IPS-11a (cell line): ENCODE data around the gene ENTR1.

ENCODE experiments used
- H3K4me3 ChIP-seq: one replicate; pipeline ENCODE4 v1.5.1; 2013; ENCODE audit warnings: low read depth, low read length, control low read depth

ENTR1 gene, protein sequence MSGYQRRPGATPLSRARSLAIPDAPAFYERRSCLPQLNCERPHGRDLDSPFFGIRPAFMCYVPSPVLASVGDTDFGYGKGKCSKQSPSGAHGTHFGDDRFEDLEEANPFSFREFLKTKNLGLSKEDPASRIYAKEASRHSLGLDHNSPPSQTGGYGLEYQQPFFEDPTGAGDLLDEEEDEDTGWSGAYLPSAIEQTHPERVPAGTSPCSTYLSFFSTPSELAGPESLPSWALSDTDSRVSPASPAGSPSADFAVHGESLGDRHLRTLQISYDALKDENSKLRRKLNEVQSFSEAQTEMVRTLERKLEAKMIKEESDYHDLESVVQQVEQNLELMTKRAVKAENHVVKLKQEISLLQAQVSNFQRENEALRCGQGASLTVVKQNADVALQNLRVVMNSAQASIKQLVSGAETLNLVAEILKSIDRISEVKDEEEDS

DNA sequence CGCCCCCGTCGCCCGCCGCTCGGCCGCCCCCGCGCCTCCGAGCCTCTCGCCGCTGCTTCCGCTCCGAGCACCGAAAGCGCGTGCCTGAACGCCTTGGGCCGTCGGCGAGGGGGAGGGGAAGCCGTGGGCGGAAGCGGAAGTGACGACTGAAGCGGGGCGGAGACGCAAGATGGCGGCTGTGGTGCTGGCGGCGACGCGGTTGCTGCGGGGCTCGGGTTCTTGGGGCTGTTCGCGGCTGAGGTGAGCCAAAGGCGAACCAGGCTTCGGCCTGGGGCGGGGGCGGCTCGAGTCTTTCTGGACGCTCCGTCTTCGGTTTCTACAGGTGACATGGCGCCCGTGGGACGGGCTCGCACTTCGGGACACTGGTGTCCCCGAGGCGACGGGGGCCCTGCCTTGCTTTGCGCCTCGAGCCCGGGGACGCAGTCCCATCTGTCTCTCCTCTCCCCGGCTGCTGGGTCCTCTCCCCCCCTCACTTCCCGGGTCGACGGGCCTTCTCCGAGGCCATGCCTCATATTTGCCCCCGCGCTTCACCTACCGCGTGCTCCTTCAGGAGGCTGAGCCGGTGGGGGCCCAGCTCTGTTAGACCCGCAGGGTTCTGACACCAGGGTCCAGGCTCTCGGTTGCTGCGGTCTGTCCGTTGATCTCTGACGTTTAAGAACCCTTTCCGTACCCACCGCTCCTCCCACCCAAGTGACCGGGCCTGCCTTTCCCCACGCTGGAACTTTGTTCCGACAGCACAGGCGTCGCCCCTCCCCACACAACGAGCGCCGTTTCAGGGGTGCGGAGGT, at the start of gene ENTR1, which contains the start of gene PMPCA:
Gene ENTR1 (minus strand): TSS at position 115 of the 788 bp plus-strand sequence. CDS start 217 bp downstream, outside the sequence.
Gene PMPCA (plus strand): TSS at position 159 of the 788 bp plus-strand sequence. CDS start 11 bp downstream, at position 170.
- peak within 1 kb of the TSS; percentile 84 for H3K4me3 ChIP-seq

DNA sequence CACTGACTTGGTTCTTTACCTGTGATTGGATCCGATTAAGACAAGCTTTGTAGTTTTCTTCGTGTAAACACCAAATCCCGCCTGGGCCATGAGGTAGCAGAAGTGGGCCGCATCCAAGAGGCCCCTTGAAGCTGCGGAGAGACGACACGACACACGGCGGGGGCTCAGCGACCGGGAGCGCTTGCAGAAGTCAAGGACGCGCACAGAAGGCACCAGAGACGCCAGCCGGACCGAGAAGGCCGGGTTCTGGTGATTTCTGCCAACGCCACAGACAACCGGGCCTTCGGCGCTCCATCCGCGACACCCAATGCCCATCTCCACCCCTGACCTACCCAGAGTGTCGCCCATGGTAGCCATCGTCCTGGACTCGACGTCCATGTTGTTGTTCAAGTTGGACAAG, 49.0 kb upstream of the ENTR1 start:
- no peak overlapping the region for H3K4me3 ChIP-seq

DNA sequence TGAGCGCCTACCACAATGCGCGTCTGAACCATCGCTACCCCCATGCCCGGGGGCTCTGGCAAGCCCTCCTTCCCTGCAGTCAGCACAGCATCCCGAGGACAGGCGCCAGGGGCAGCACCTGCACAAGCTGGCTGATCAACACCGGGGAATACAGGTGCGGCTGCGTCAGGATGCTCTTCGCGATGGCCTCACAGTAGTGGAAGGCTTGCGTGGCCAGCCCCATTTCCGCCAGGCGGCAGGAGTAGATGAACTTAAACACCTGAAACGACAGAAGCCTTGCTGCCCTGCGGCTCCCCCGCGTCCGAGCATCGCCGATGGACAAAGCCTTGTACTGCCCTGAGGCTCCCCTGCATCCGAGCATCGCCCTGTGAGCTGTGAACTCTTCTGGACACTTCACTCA, 46.9 kb upstream of the ENTR1 start:
- no peak overlapping the region for H3K4me3 ChIP-seq

DNA sequence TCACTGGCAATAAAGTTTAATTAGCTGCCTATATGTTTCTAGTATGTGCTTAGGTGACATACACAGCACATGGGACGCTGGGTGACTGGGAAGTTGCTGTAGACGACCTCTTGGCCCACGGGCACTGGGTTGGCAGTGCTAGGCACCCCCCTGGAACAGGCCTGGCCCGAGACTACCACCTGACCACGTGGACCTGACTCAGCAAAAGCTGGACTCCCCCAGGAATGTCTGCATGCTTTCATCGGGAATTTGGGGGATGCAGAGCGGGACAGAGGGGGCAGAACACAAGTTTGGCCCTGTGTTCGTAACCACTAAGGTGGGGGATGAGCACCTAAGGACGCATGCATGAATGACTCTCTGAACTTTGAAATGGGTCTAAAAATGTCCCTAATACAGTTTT, 45.8 kb upstream of the ENTR1 start:
- no peak overlapping the region for H3K4me3 ChIP-seq

DNA sequence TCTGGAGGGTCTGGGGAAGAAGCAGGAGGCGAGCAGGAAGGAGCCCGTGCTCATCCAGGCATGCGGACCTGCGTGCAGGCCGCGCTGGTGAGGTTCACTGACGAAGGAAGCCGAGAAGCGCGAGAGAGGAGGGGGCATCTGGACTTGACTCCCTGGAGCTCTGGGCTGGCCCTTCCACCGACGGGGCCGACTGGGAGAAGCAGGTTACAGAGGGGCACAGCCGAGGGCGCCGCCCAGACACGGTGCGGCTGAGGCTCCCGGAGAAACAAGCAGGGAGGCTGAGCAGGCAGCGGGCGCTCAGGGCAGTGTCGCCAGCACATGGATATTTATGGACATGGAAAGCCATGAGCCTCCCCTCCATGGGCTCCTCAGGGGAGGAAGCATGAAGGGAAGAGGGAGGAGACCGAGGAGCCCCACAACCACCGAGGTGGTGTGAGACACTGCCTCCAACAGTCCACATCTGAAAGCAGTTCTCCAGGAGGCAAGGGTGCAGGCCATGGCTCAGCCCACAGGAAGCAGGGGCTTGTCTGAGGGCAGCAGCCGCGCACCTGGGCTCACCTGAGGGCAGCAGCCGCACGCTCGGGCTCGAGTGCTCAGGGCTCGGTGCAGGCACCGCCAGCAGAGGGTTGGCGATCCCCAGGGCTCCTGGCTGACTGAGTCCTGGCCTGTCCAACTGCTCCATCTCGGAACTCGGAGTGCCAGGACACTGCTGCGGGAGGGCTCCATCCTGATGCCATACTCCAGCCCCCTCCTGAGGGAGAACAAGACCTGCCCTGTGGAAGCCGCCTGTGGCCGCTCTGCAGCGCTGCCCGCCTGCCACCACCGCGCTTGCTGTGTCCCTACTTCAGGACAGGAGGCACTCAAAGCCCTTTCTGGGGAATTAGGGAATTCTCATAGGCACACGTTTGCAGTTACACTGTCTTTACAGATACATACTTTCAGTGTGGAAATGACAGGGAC, 44.9 kb upstream of the ENTR1 start:
- no peak overlapping the region for H3K4me3 ChIP-seq

DNA sequence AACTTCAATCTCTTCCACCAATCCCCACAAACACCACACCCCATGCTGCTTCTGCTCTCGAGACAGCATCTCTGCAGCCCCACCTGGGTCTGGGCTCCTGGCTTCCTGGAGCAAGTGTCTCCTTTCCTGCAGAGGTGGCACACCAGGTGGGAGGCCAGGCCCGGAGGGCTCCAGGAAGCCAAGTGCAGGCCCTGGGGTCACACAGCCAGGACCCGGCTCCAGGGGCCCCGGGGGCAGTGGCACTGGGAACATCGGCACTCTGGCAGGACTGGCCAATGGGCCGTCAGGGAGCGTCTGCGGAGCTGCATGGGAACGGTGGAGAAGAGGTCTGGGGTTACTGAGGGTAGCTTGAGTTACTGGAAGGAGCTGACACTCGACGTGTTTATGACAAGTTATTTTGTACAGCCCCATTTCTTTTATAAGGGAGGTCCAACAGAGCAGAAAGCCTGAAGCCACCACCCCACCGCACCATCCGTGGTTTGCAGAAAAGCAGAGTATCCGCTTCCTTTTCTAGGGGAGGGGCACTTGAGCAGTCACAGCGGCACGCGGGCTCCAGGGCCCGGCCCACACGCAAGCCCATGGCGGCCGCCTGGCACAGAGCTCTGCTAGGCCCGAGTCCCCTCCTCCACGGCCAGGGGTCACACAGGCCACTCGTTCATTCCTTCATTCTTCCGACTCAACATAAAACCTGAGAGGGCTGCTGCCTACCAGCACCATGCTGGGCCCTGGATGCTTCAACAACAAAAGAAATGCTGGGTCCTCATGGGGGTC, 43.8 kb upstream of the ENTR1 start:
- no peak overlapping the region for H3K4me3 ChIP-seq

DNA sequence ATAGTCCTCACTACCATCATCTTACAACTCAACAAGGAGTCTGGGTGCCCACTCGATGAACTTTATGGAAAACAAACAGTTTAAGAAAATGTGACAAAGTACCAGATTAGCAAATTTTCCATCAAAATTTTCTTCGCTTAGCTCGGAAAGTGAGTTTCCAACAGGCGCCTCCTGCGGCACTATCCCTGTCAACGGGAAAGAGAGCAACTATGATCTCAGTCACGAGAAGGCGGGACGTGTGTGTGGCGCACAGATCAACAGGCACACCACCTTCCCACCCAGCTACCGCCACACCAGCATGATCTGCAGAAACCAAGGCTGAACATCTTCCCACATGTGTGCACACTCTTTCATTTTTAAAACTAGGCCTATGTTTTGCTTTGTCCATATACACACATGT, 42.9 kb upstream of the ENTR1 start:
- H3K4me3 ChIP-seq, result no peak overlapping the region

DNA sequence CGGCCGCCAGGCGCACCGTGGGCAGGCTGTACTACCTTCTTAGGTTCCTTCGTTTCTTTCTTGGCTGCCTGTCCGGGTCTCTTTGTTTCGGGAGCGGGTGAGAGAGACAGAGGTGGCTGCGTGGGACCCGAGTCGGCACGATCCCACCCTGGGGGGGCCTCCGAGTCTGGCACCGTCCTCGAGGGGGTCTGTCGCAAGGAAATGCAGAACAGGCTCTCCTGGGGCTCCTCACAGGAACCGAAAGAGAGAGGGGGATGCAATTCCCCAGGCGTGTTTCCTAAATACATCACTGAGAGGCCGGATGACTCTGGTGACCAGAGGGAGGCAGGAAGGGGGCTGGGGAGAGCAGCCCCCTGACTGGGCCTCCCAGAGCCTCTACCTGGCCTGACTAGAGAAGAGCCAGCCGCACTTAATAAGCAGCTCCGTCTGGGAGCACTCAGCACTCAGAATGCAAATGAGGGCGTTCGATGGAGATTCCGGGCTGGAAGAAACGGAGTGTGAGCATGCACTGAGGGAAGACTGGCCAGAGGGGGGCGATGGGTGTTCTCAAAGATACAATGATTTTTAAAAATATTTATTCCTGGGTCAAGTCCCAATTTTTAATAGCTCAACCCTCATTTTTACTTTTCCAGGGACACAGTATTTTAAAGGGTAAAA, 40.9 kb upstream of the ENTR1 start:
- H3K4me3 ChIP-seq, result no peak overlapping the region

DNA sequence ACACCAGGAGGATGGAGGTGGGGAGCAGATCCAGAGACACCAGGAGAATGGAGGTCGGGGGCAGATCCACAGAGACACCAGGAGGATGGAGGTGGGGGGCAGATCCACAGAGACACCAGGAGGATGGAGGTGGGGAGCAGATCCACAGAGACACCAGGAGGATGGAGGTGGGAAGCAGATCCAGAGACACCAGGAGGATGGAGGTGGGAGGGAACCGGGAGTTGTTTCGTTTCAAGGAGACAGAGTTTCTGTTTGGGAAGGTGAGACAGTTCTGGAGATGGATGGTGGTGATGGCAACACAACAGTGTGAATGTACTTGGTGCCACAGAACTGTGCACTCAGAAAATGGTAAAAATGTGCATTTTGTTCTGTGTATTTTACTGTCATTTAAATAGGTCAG, 38.2 kb upstream of the ENTR1 start:
- H3K4me3 ChIP-seq, result no peak overlapping the region

DNA sequence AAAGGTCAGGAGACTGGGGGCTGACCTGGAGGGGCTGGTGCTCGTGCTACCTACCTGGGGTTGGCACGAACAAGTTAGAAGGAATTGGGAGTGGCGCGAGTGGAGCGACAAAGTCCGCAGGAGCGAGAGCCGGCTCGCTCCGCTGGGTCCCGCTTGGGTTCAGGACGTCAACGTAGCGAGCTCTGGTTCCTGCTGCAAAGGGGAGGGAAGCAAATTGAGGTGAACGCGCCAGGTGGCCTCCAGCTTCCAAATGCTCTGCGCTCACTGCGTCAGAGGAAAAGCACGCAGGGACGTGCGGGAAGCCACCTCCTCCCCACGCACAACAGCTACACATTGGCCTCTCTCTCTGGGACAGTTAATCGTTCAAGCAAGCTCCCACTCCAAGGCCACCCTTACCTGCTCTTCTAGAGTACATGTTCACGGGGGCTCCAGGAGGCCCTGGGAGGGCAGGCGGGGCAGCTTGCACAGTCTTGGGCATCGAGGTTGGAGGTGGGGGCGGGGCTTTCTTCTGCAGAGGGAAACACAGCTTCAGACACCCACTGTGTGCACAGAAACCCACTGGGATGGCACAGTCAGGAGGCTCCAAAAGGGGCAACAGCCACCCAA, 36.9 kb upstream of the ENTR1 start:
- H3K4me3 ChIP-seq, result no peak overlapping the region

DNA sequence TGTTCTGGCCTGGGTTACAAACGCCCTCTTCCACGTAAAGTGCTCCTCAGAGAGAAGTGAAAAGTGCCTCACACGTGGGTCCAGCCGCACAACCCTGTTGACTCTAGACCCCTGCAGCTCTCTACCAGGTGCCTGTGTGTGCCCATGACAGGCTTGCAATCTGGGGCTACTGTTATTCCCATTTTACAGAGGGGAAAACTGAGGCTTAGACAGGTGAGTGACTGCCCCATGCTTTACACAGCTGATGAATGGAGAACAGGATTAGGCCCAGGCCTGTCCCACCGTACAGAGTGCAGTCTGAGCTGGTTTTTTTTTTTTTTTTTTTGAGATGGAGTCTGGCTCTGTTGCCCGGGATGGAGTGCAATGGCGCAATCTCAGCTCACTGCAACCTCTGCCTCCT, 35.4 kb upstream of the ENTR1 start:
- no peak overlapping the region for H3K4me3 ChIP-seq

DNA sequence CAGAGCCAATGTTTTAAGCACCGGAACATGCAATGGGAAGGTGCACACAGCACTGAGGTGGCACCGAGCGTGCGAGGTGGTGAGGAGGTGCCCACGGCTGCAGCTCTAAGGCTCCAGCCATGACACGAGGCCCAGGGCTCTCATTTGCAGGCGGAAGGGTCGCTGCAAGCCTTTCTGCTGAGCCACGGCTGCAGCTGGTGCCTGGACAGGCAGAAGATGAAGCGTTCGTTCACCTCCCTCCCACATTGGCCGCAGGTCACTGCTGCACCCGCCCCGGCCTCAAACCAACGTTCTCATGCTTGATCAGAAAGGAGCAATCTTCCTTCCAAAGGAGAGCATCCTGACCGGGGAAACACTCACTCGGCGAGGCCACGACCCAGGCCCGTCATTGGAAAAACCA, 33.7 kb upstream of the ENTR1 start:
- H3K4me3 ChIP-seq, result no peak overlapping the region

DNA sequence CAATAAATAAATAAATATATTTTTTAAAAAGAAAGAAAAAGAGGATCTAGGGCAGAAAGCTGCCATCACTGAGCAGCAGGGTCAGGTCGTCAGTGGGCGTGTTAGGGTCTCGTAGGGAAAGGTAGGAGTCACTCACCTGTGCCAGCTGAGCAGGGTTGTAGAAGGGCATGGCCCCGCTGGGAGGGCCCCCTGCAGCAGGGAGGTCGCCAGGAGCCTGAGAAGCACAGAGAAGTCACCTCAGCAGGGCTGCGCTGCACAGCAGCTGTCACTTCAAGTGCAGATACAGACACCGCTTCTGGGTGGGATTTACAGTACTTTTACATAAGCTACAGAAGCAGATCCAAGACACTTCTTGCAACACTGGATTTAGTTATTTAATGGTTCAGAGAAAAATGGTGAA, 33.3 kb upstream of the ENTR1 start:
- no peak overlapping the region for H3K4me3 ChIP-seq

DNA sequence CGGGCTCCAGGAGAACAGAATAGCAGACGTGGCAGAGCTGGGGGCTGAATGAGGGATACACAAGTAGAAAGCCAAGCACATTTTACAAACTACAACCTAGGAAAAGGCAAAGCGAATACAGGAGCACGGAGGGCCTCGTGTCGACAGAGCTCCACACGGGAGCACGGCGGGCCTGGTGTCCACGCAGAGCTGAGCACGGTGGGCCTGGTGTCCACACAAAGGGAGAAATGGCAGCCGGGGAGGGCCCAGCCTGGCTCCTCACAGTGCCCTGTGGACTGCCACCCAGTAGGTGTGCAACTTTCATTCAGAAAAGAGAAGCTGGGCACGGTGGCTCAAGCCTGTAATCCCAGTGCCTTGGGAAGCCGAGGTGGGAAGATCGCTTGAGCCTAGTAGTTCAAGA, 32.7 kb upstream of the ENTR1 start:
- no peak overlapping the region for H3K4me3 ChIP-seq

DNA sequence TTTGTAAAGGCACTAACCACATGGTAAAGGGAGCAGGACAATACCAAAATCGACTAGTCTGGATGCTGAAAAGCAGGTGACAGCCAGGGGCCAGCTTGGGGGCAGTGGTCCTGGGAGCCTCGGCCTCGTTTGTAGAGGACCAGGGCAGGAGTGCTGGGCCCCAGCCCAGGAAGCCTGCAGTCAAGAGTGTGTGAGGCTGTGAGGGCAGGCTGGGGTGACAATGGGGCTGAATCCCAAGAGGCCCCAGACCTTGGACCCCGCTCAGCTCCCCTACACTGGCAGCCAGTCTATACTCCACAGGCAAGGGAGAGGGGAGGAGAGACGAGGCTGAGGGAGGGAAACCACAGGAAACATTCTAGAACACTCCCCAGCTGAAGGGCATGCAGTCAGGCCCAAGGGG, 31.9 kb upstream of the ENTR1 start:
- H3K4me3 ChIP-seq, result no peak overlapping the region

DNA sequence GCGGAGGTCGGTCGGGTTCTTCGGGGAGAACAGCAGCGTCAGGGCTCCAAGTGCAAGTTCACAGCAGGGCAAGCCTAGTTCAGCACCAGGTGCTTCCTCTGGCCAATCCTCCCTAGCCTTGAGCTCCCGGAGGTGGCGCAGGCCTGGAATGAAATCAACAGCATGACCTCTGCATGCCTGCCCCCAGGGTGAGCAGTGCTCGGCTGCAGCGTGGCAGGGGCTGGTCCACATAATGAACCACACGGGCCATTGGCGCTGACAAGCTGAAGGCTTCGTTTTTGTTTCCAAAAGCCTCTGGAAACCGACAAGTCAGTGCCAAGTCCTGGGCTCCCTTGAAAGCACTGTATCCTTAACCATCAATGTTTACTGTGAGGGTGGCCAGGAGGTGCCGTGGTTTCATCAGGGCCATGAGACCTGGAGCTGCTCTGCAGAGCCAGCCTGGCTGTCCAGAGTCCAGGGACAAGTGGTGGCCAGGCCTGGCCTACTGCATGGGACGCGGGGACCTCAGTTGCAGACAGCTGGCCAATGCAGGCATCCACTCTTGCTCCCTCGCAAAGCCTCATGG, 31.3 kb upstream of the ENTR1 start:
- no peak overlapping the region for H3K4me3 ChIP-seq

DNA sequence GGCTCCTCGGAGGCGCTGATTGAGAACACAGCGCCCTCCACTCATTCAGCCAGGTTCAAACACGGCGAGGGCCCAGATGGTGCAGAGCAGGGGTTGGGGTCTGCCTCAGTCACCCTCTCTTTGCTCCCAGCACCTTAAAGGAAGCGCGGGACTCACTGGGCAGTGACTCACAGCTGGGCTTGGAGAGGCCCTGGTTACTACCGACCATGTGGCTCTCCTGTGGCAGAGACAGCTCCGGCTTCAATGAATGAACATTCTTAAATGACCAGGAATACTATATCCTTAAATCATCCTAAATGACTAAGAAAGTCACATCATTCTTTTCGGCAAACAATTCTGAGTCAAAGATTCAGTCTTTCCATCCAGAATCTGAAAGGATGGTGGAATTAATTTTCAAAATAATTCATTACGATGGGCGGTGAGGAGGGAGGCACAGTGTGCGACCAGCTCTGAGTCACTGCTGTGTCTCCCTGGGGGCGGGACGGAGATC, 30.8 kb upstream of the ENTR1 start:
- no peak overlapping the region for H3K4me3 ChIP-seq

DNA sequence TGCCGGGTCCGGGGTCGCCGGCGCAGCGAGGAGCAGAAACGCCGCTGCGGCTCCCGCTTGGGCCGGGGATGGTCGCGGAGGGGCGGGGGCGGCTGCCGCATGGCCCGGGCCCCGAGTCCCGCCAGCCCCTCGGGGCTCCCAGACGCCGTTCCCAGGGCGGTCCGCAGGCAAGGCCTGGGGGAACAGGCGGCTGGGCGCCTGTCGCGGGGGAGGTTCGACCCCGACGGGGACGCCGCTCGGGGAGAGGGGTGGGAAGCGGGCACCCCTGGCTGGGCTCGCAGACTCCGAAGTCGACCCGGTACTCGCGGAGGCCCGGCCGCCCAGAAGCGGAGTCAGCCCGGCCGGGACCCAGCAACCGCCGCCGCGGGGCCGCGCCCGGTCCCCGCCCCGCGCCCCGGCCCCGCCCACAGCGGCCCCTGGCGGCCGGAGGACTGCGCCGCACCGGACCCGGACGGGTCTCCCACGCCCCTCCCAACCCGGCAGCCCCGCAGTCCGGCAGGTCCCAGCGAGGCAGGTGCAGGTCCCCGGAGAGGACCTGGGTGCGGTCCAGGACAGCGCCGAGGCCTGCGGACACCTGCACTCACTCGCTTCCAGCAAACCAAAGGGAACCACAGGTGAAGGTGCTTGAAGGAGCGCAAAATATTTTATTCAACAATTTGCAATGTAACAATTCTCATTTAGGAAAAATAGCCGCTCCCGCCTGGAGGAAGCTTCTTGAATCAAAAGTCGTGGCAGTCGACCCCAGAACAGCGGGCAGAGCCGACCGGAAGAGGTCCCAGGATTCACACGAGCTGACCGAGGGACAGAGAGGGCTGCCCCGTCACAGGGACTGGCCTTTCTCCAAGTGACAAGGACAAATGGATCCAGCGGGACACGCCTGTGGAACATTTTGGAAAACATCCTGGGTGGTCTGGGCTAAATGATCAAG, 29.3 kb upstream of the ENTR1 start, which contains the start of gene INPP5E:
Gene INPP5E (minus strand): TSS at position 365 of the 928 bp plus-strand sequence. CDS start 426 bp downstream, outside the sequence.
- peak within 1 kb of the TSS; percentile 65 for H3K4me3 ChIP-seq
